ENCODE data around the gene FKBP5. TPM values are rescaled to one million over a fixed set of nuclear protein-coding genes. Genes with fewer than 3 reads are reported as not detected.

Gene FKBP5
- total and polyA plus RNA-seq, 12 donors, result 19.7 to 234 (median 119) TPM

DNA sequence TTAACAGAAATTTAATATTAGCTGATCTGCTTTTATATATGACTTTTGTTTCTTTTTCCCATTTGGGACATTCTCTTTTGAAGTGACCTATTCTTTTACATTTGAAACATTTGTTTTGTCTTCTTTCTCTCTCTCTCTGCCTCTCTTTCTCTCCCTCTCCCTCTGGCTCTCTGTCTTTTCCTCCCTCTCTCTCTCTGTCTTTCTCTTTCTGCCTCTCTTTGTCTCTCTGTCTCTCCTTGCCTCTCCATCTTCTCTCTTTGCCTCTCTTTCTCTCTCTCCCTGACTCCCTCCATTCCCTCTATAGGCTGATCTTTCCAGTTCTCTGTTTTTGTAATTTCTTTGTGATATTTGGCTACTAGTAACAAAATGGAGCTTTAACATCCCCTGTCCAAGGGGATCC is 124.0 kb downstream of the FKBP5 start:
- Histone ChIP-seq H3K4me1 (replicated peaks in 1 of 2) (no peaks in the 10 kb centered on the region), H3K36me3 (replicated peaks in 1 of 2) (no peaks in the 10 kb centered on the region), H3K27me3 (no peaks in the 10 kb centered on the region), H3K27ac (no peak overlapping the region), H3K9me3 (replicated peaks in 1 of 3) (no peaks in the 10 kb centered on the region), H3K4me3 (no peak overlapping the region)
- intact Hi-C loops (cut with DNase I), result loop anchor here in 1 of 2 donors (10.0 kb wide), 1 partner anchor 50 kb away; the partner anchor contains the start of gene TULP1
- TF ChIP-seq POLR2A (IDR thresholded peaks at IDR 0.05), result no peak
- TF ChIP-seq CTCF (IDR thresholded peaks at IDR 0.05), result no peak
- no peak for DNase-seq

DNA sequence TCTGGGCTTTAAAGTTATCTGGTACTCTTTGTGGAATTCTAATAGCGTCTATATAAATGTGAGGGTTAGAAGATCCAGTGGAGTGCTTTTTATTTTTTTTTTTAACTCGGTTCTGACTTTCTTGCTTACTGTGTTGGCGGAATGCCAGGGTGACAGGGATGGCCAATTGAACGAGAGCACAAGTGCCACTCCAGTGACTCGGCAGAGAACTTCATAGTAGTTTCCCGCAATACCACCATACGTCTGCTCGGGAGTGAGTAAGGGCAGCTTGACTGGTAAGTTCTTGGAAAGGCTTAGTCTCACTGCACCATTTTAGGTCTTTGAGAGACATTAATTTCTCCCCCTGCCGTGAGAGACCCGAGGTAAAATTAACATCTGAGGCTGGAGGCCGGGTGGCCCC is 126.7 kb downstream of the FKBP5 start:
- WGBS, 4 donors, result 33 to 61% (median 60%) methylated on average over 11 of the region's 11 CpGs
- TF ChIP-seq CTCF (IDR thresholded peaks at IDR 0.05) (no peak), POLR2A (IDR thresholded peaks at IDR 0.05) (no peak)
- Histone ChIP-seq H3K27ac (no peak overlapping the region), H3K9me3 (replicated peaks in 1 of 3) (no peaks in the 10 kb centered on the region), H3K36me3 (replicated peaks in 1 of 2) (no peaks in the 10 kb centered on the region), H3K4me3 (no peak overlapping the region), H3K4me1 (replicated peaks in 1 of 2) (no peaks in the 10 kb centered on the region), H3K27me3 (no peaks in the 10 kb centered on the region)
- DNase-seq, result peak in 5 of 7 donors; percentile 25 to 68 (median 36)
- intact Hi-C loops (cut with DNase I), result loop anchor here in 1 of 2 donors (10.0 kb wide), 1 partner anchor 47 kb away; the partner anchor contains the start of gene TULP1

DNA sequence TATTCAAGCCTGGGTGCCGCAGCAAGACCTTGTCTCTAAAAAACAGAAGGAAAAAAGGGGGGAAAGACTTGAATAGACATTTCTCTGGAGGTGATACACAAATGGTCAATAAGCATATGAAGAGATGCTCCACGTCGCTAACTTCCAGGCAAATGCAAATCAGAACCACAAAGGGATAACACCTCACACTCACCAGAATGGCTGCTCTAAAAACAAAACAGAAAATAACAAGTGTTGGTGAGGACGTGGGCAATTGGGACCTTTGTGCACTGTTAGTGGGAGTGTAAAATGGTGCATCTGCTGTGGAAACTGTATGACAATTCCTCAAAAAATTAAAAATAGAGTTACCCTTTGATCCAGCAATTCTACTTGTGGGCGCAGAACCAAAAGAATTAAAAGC is 127.6 kb downstream of the FKBP5 start:
- no peak for TF ChIP-seq CTCF (IDR thresholded peaks at IDR 0.05)
- no peak for TF ChIP-seq POLR2A (IDR thresholded peaks at IDR 0.05)
- H3K4me3 ChIP-seq, result no peak overlapping the region
- no peaks in the 10 kb centered on the region for H3K9me3 ChIP-seq (replicated peaks in 1 of 3)
- 72 to 90% (median 74%) methylated on average over 5 of the region's 5 CpGs for WGBS, 4 donors
- intact Hi-C loops (cut with DNase I), result loop anchor here in 1 of 2 donors (10.0 kb wide), 1 partner anchor 46 kb away; the partner anchor contains the start of gene TULP1
- no peak for DNase-seq
- no peaks in the 10 kb centered on the region for H3K27me3 ChIP-seq
- H3K27ac ChIP-seq, result no peak overlapping the region
- no peaks in the 10 kb centered on the region for H3K36me3 ChIP-seq (replicated peaks in 1 of 2)
- H3K4me1 ChIP-seq (replicated peaks in 1 of 2), result no peaks in the 10 kb centered on the region

DNA sequence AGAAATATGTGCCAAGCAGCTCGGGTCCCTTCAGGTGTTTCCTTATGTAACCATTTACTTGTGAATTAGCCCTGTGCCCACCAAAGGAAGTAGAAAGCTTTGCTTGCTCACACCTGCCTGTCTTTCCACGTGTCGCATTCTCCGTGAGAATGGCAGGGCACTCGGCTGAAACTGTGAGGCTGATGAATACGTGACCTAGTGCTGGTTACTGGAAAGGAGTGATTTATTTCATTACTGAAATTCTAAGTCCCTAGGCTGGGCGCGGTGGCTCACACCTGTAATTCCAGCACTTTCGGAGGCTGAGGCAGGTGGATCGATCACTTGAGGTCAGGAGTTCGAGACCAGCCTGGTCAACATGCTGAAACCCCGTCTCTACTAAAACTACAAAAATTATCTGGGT is 130.1 kb downstream of the FKBP5 start:
- DNase-seq, result no peak
- 80 to 89% (median 87%) methylated on average over 12 of the region's 12 CpGs for WGBS, 4 donors
- no peak for TF ChIP-seq POLR2A (IDR thresholded peaks at IDR 0.05)
- TF ChIP-seq CTCF (IDR thresholded peaks at IDR 0.05), result no peak

More for the DNA sequence above, 130.1 kb downstream of the FKBP5 start:
- Histone ChIP-seq H3K4me1 (replicated peaks in 1 of 2) (no peaks in the 10 kb centered on the region), H3K27ac (no peak overlapping the region), H3K4me3 (no peak overlapping the region), H3K36me3 (replicated peaks in 1 of 2) (no peaks in the 10 kb centered on the region), H3K9me3 (replicated peaks in 1 of 3) (no peaks in the 10 kb centered on the region), H3K27me3 (no peaks in the 10 kb centered on the region)
- intact Hi-C loops (cut with DNase I), result no loop called here

Data from adrenal gland (tissue), 12 donors.